Stimulated activated CD8-positive, alpha-beta memory T cell treated with anti-CD3 and anti-CD28 coated beads, Interleukin-7, amount 100 ng/mL, for 4 hours (primary cell): ENCODE measurements around the gene MFN1.

Experiments
- DNase-seq, 2 donors: peaks; one replicate each; pipeline ENCODE4 v3.0.0-alpha.2; 2020; ENCODE audit warnings: low read depth in 2 of 2

Gene MFN1

GRCh38 chr3:179336345-179336929, 11.1 kb upstream of the MFN1 start:
- DNase-seq = no peak

GRCh38 chr3:179348325-179349013, 960 bp downstream of the MFN1 start:
- no peak for DNase-seq

GRCh38 chr3:179355996-179356395, 8.5 kb downstream of the MFN1 start:
- no peak for DNase-seq

- DNase-seq = no peak
Measured at GRCh38 chr3:179363332-179363731, 15.8 kb downstream of the MFN1 start.

GRCh38 chr3:179369621-179370020, 22.1 kb downstream of the MFN1 start:
- DNase-seq = no peak

DNA sequence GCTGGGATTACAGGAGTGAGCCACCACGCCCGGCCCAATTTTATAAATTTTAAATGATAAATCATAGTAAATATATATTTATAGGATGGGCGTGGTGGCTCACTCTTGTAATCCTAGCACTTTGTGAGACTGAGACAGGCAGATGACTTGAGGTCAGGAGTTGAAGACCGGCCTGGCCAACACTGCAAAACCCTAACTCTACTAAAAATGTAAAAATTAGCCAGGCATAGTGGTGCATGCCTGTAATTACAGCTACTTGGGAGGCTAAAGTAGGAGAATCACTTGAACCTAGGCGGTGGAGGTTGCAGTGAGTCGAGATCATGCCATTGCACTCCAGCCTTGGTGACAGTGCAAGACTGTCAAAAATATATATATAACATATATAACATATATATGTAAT, 26.4 kb downstream of the MFN1 start:
- no peak for DNase-seq

DNA sequence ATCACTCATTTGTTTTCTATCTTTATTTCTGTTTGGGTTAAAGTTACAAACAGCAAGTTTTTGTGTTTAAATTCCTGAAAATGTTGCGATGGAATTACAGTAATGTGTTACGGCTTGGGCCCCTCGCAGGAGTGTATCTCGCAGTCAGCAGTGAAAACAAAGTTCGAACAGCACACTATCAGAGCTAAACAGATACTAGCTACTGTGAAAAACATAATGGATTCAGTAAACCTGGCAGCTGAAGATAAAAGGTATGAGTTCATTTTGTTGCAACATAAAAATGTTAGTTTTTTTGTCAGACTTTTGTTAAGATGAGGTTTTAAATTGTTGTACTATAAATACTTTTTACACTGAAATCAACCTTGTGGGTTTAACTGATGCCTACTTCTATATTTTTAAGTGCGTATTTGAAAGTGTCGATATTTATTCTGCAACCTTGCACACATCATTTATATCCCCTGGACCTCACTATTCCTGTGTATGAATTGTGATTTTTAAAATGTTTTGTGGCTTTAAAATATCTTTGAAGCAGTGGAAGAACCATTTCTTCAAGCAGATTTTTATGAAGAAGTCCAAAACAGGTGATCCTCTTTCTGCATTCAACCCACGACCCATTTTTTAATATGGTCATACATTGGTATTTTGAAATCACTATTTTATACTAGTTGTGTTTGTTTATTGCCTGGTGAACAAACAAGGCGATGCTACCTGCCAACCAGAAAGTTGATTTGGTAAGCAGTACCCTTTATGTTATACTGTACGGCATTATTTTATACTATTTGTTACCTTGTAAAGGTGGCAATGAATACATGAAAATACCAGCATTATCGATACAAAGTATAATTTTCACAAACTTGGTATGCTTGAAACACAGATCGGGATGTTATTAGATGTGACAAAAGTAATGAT, 27.8 kb downstream of the MFN1 start:
- no peak for DNase-seq

GRCh38 chr3:179376474-179376873, 29.0 kb downstream of the MFN1 start:
- no peak for DNase-seq

- no peak for DNase-seq
Measured at GRCh38 chr3:179391906-179392305, 44.4 kb downstream of the MFN1 start.

DNA sequence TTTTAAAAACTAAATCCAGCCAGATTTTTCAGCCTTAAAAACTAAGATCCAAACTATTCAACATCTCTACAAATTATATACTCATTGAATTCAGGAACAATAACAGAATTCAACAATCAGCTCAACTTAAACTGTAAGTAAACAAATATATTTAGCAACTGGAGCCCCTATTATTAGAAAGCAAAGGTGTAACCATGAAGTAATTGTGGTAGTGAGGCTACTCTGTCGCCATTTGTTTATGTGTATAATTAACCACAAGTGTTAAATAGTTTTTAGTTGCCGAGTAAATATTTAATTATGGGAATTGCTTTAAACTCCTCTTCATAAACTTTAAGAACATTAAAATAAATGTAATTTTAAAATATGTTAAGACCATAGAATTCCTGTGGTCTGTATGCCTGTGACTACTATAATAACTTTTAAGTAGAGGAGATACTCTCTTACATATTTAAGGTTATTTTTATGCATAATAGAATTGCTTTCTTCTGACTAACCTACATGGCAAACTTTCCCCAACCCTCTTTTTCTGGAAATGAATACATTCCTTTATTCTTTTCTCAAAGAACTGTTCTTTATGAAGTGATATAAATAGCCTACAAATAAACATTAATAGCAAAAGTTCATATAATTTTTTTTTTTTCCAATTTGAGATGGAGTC, 51.2 kb downstream of the MFN1 start:
- no peak for DNase-seq

DNA sequence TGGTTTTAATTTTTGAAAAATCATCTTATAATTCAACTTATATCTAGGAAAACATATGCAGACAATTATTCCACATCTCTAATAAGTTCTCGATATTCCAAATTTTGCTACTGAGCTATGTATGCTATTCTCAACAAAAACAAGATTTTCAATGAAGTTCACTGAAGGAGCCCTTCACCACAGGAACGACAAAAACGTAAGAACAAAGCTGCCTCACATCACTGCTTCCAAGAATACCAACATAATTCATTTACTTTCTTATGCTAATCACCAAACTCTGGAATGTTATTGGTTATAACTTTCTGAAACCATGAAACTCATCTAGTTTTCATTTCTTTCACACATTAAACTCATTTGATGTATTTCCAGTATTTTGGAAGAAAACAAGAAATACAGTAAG, 54.1 kb downstream of the MFN1 start:
- no peak for DNase-seq

- DNase-seq = no peak
Measured at GRCh38 chr3:179402963-179403362, 55.5 kb downstream of the MFN1 start.

DNA sequence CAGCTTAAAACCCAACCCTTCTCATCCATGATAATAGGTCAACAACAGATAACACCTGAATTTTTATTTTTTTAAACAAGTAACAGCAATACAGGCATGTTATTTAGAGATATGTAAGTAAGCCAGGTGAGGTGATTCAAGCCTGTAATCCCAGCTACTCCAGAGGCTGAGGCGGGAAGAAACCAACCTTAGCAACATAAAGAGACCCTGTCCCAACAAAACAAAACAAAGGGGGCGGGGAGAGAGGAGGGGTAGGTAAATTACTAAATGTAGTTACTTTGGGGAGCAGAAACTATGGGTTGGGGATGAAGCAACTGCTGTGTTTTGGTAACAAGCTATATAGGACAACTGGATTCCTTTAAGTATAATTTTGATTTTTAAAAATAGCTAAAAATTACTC, 56.8 kb downstream of the MFN1 start:
- DNase-seq = no peak

- no peak for DNase-seq
Measured at GRCh38 chr3:179410331-179410730, 62.8 kb downstream of the MFN1 start.

DNA sequence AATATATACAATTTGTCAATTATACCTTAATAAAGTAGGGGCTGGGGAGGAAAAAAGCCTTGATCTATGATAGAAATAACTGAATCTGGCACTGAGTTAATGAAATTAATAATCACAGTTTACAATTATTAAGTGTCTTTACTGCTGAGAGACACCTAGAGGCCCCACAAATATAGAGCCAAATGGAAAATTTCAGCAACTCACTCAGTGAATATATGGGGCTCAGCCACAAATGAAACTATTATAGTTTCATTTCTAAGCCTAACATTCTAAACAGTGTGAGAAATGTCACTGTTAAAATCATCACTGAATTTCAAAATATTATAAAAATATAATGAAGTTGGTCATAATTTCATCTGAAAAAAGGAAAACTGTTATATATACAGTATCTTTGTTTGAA, 63.5 kb downstream of the MFN1 start:
- DNase-seq = no peak

DNA sequence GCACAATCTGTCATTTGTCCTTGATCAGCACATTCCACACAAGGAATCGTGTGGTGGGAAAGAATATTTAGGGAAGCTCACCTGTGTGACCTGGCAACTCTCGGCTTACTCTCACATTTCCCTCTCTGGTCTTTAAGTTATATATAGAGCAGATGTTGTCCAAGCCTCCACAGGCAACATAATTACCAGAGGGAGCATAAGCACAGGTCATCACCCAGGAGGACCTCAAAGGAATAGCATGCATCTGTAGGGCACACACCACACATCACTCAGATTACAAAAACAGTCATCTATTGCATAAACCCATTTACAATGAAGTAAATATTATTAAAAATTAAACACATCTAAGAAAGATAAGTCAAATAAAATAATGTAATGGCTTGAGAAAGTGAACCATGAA, 67.3 kb downstream of the MFN1 start:
- DNase-seq = no peak

DNA sequence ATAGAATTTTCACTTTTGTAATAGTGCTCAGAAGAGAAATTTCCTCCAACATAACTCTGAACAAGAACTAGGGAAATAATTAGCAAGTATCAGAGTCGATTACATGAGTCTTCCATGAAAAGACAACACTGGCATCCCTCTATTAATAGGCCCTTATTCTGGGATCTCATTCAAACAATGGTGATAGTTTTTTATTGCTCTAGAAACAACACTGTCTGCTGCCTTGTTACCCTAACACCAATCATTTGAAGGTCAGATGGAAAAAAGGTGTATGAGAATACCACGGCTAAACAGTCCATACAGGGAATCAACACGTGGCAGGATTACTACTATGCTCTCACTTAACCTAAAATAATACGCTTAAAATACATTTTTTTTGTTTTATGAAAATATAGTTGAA, 67.9 kb downstream of the MFN1 start:
- DNase-seq = no peak

DNA sequence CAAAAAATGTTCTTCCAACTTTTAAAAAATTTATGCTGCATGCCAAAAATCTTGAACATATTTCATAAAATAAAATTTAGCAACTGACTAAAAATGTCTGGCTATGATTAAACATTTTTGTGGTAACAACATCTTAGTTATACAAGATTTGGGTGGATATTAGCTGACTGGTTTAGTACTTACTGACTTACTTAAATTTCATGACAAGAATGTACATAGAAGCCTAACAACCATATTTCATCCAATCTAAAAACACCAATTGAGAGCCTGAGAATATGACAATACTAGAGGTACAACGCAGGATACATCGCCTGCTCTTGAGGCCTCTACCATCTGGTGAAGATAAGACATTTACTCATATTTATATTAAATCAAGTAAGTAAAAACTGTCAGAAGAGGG, 69.2 kb downstream of the MFN1 start:
- no peak for DNase-seq

DNA sequence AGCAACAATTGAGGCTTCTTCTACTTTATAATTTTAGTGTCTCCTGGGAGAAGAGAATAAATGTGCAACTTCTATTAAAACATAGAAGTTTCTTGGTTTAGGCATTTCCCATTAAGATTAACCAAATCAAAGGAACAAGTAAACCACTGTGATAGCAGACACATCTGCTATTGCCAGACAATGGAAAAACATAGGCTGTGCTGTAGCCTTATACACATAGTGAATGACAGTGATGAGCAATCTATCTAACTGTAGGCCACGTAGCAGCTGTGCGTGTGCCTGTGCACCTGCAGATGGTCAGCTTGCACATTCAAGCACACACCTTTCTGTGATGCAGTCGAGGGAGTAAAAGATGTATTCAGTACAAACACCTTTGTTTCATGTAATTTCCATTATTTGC, 71.1 kb downstream of the MFN1 start:
- no peak for DNase-seq

DNA sequence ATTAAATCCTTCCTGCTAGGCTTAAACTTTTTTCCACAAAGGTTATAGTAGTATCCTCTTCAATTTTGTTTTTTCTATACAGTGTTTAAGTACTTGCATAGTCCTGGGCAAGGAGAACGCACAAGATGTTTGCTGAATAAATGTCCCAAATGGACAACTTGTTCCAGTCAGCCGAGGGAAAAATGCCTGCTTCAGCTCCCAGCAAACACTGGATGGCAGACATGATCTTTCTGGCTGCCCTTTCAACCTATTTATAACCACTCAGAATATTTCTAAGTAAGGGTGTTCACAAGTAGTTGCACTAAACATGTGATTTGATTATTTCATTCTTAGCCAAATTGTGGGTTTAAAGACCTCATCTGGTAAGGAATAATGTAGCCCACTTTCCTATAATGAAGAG, 74.0 kb downstream of the MFN1 start:
- no peak for DNase-seq

GRCh38 chr3:179425075-179425474, 77.6 kb downstream of the MFN1 start:
- no peak for DNase-seq

GRCh38 chr3:179428876-179429548, 81.5 kb downstream of the MFN1 start:
- no peak for DNase-seq
